Measurements from ENCODE around the gene SELENOH.

The SELENOH gene

GRCh38 chr11:57781529-57781943, 40.2 kb downstream of the SELENOH start:
- no peak for ATAC-seq
- TF ChIP-seq CSDC2 (CRISPR knock-in tag; IDR thresholded peaks at IDR 0.05) = no peak
- TF ChIP-seq ZFP30 (CRISPR knock-in tag; IDR thresholded peaks at IDR 0.05) = no peak
- no peak for TF ChIP-seq PATZ1 (CRISPR knock-in tag; IDR thresholded peaks at IDR 0.05; ENCODE audit: borderline replicate concordance)
- TF ChIP-seq ZNF8 (CRISPR knock-in tag; IDR thresholded peaks at IDR 0.05) = no peak

GRCh38 chr11:57785072-57785471, 43.8 kb downstream of the SELENOH start:
- no peak for ATAC-seq
- TF ChIP-seq ISL1 (CRISPR knock-in tag; IDR thresholded peaks at IDR 0.05) (no peak), ZFP30 (CRISPR knock-in tag; IDR thresholded peaks at IDR 0.05) (no peak), ZNF8 (CRISPR knock-in tag; IDR thresholded peaks at IDR 0.05) (no peak), GLIS3 (CRISPR knock-in tag; IDR thresholded peaks at IDR 0.05) (no peak), ZC3H10 (CRISPR knock-in tag; IDR thresholded peaks at IDR 0.05) (no peak), CREB5 (CRISPR knock-in tag; IDR thresholded peaks at IDR 0.05; ENCODE audit: low read depth) (no peak), CSDC2 (CRISPR knock-in tag; IDR thresholded peaks at IDR 0.05) (no peak), TOX (CRISPR knock-in tag; IDR thresholded peaks at IDR 0.05; ENCODE audit: borderline replicate concordance) (no peak), BACH2 (CRISPR knock-in tag; IDR thresholded peaks at IDR 0.05; ENCODE audit: borderline replicate concordance) (no peak), CSRNP3 (CRISPR knock-in tag; IDR thresholded peaks at IDR 0.05) (no peak), SNAI2 (CRISPR knock-in tag; IDR thresholded peaks at IDR 0.05) (no peak), OSR1 (CRISPR knock-in tag; IDR thresholded peaks at IDR 0.05) (no peak), ZFP3 (CRISPR knock-in tag; IDR thresholded peaks at IDR 0.05) (no peak), ESRRG (CRISPR knock-in tag; IDR thresholded peaks at IDR 0.05) (no peak), PPARA (CRISPR knock-in tag; IDR thresholded peaks at IDR 0.05; ENCODE audit: borderline replicate concordance) (no peak)

GRCh38 chr11:57786436-57786835, 45.1 kb downstream of the SELENOH start:
- TF ChIP-seq ZFP3 (CRISPR knock-in tag; IDR thresholded peaks at IDR 0.05) (no peak), ISL1 (CRISPR knock-in tag; IDR thresholded peaks at IDR 0.05) (no peak), TOX (CRISPR knock-in tag; IDR thresholded peaks at IDR 0.05; ENCODE audit: borderline replicate concordance) (no peak), ZNF8 (CRISPR knock-in tag; IDR thresholded peaks at IDR 0.05) (no peak)
- ATAC-seq = no peak

GRCh38 chr11:57787006-57787604, 45.8 kb downstream of the SELENOH start:
- no peak for ATAC-seq

More at GRCh38 chr11:57787006-57787604, 45.8 kb downstream of the SELENOH start:
- TF ChIP-seq BACH2 (CRISPR knock-in tag; IDR thresholded peaks at IDR 0.05; ENCODE audit: borderline replicate concordance) = no peak
- no peak for TF ChIP-seq ZFP30 (CRISPR knock-in tag; IDR thresholded peaks at IDR 0.05)
- no peak for TF ChIP-seq RARB (CRISPR knock-in tag; IDR thresholded peaks at IDR 0.05)
- no peak for TF ChIP-seq OSR1 (CRISPR knock-in tag; IDR thresholded peaks at IDR 0.05)
- no peak for TF ChIP-seq ARNTL (CRISPR knock-in tag; IDR thresholded peaks at IDR 0.05; ENCODE audit: borderline replicate concordance, low read depth)
- TF ChIP-seq CSRNP3 (CRISPR knock-in tag; IDR thresholded peaks at IDR 0.05) = no peak
- no peak for TF ChIP-seq ZFP3 (CRISPR knock-in tag; IDR thresholded peaks at IDR 0.05)
- TF ChIP-seq ZNF70 (CRISPR knock-in tag; IDR thresholded peaks at IDR 0.05) = no peak
- TF ChIP-seq ISL1 (CRISPR knock-in tag; IDR thresholded peaks at IDR 0.05) = no peak
- TF ChIP-seq ZNF565 (CRISPR knock-in tag; conservative IDR thresholded peaks at IDR 0.05; ENCODE audit: low read depth) = no peak
- TF ChIP-seq PPARA (CRISPR knock-in tag; IDR thresholded peaks at IDR 0.05; ENCODE audit: borderline replicate concordance) = no peak
- no peak for TF ChIP-seq ESRRG (CRISPR knock-in tag; IDR thresholded peaks at IDR 0.05)
- no peak for TF ChIP-seq ZC3H10 (CRISPR knock-in tag; IDR thresholded peaks at IDR 0.05)
- TF ChIP-seq, protein P1, sequence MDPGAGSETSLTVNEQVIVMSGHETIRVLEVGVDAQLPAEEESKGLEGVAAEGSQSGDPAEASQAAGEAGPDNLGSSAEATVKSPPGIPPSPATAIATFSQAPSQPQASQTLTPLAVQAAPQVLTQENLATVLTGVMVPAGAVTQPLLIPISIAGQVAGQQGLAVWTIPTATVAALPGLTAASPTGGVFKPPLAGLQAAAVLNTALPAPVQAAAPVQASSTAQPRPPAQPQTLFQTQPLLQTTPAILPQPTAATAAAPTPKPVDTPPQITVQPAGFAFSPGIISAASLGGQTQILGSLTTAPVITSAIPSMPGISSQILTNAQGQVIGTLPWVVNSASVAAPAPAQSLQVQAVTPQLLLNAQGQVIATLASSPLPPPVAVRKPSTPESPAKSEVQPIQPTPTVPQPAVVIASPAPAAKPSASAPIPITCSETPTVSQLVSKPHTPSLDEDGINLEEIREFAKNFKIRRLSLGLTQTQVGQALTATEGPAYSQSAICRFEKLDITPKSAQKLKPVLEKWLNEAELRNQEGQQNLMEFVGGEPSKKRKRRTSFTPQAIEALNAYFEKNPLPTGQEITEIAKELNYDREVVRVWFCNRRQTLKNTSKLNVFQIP (CRISPR knock-in tag; IDR thresholded peaks at IDR 0.05; ENCODE audit: borderline replicate concordance, low read depth) = no peak

Measured in SK-N-SH treated with all-trans-retinoic acid at 6 μM for 48 hours (cell line).